LHCN-M2 (cell line): ENCODE results near the gene ALKBH1. TPM values are rescaled to one million over a fixed set of nuclear protein-coding genes. Genes with fewer than 3 reads are reported as not detected.
"Not testable (repeated sequence)": the region's sequence is repeated elsewhere in the genome, so short reads cannot be mapped to it uniquely, and the experiment has no call there.

ENCODE experiments used
- DNase-seq: peaks from one replicate; pipeline ENCODE4 v3.0.0-alpha.2; 2012; ENCODE audit warnings: low read depth
- polyA plus RNA-seq: library from polyadenylated mRNA; unstranded; fragments of >200 nt; gene quantifications from one replicate; pipeline ENCODE4 v1.2.1, GENCODE V29; 2012; ENCODE audit warnings: missing spikeins
- total RNA-seq: library from RNA; depleted of rRNA; stranded (reverse); fragments of >200 nt; gene quantifications from 2 replicates; pipeline ENCODE4 v1.2.3, GENCODE V29; 2014; rRNA removed

The ALKBH1 gene
- 10.6 and 11.3 TPM in 2 replicates for total RNA-seq
- polyA plus RNA-seq: 5.5 TPM

- peak; percentile 82 for DNase-seq
Measured at GRCh38 chr14:77707724-77708408, at the start of gene ALKBH1, which contains the start of gene SLIRP. TSS of gene ALKBH1 (minus strand) at chr14:77708023. CDS start at chr14:77708004, 19 bp downstream. TSS of gene SLIRP (plus strand) at chr14:77708103. CDS start at chr14:77708112, 9 bp downstream.

- no peak for DNase-seq
Measured at GRCh38 chr14:77752799-77753516, 45.1 kb upstream of the ALKBH1 start.

GRCh38 chr14:77752266-77752665 lies 44.4 kb upstream of the ALKBH1 start:
- no peak for DNase-seq

DNA sequence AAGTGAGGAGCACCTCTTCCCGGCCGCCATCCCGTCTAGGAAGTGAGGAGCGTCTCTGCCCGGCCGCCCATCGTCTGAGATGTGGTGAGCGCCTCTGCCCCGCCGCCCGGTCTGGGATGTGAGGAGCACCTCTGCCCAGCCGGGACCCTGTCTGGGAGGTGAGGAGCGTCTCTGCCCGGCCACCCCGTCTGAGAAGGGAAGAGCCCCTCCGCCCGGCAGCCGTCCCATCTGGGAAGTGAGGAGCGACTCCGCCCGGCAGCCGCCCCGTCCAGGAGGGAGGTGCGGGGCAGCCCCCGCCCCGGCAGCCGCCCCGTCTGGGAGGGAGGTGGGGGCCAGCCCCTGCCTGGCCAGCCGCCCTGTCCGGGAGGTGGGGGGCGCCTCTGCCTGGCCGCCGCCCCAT lies 39.6 kb upstream of the ALKBH1 start:
- not testable (repeated sequence) for DNase-seq

DNA sequence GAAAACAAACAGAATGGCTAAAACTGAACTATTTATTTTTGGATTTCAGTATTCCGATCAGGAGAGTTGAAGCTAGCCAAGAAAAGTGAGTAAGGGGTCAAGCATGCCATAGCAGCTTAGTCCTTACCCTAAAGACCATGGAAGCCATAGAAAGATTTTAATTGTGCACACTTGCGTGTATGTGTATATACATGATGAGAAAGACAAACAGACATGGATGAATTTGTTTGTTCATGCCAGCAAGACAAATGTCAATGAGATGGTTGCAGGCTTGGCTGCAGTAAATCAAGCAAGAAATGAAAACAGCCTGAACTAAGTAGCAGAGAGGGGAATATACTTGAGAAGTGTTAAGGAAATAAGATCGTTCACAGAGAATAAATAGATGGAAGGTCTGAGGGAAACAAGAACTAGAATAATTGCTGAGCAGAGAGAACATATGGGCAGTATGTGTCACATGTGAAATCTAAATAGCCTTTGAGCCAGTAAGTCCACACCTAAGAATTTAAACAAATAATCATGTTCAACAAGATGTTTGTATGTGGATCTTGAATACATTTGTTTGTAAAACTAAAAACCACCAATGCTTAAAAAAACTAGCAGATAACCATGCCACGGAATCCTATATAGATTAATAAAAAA lies 38.4 kb upstream of the ALKBH1 start:
- DNase-seq: no peak

GRCh38 chr14:77741438-77741837 lies 33.6 kb upstream of the ALKBH1 start:
- DNase-seq: no peak

DNA sequence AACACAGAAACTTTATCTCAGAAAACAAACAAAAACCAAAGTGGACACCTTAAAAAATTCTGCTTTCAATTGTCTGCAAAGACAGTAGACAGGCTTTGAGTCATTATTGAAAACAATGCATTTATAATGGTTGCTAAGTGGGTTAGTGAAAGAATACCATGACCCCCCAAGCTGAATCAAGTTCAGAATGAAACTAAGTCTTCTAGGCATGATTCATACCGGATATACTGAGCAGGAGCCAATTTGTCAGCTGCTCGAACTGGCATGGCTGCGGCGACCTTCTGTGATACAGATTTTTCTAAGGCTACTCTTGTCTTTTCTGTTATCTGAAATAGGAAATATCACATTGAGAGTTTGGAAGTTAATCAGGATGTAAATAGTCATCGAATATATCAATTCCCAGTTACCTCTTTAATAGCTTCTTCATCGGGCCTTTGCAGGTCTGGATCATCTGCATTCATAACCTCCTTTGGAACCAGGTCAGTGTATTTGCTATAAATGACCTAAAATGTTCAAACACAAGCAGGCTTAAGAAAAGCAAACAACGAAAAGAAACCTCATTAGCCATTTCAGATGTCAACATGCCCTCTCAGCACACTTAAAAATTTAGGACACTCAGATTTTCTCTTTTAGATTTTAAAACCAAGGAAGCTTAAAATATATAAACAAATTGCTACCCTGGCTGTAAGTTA lies 30.9 kb upstream of the ALKBH1 start:
- DNase-seq: peak; percentile 81

DNA sequence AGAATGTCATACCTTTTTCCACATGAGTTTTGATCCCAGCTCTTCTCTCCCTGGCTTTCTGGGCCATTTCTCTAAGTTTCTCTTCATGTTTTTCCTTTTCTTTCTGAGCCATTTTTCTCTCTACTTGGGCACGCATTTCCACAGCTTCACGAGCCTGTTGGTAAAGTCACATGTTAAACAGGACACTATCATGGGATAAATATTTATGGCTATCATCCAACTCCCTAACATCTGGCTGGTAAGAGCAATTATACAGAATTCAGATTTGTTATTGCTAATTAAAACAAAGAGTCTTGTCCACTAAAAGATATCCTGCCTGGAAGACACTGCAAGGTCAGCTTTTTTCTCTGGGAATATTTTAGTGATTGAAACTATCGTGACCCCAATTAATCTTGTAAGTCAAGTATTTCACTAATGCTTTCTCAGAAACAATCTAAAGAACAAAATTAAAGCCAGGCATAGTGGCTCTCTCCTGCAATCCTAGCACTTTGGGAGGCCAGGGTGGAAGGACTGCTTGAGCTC lies 23.2 kb upstream of the ALKBH1 start:
- DNase-seq: no peak

- no peak for DNase-seq
Measured at GRCh38 chr14:77722301-77722700, 14.5 kb upstream of the ALKBH1 start.

DNA sequence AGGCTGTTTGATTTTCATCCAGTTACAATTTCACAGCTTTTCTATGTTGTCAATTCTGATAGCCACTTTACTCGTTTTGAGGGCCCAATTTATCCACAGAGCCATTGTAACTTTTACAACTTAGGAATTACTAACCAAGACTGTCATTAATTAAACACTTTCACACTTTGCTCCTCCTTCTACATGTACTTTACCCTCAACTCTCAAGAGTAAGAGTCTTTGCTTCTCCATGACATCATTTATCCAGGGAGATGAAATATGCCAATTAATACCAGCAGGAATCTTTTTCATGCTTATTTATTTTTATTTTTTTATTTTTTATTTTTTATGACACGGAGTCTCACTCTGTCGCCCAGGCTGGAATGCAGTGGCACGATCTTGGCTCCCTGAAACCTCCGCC lies 13.6 kb upstream of the ALKBH1 start:
- no peak for DNase-seq

DNA sequence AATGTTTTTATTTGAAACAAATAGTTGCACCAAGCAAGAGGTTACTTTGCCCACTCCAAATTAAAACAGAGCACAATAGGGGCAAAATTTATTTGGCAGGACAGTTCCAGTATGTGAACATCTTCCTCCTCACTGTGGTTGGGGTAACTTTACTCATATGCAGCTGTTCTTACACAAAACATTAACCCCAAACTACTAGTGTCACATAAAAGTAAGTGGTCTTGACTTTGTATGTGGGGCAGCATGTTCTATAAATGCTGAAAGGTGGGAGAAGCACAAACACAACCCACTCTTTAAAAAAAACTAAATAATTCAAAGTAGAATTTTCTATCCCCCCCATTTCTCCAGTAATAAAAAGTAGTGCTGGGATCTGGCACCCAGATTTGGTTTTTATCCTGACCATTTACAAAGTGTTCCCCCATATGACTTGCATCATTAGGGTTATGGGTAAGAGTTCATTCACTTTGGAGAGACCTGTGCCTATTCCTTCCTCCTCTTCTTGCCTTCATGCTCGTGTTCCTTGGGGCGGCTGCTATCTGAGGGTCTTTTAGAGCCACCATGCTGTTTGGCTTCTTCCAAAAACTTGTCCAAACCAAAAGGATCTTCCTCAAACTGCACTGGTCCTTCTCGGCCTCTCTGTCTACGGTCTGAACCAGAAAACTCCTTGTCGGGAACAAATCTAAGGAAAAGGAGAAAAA lies 9.9 kb upstream of the ALKBH1 start:
- DNase-seq: no peak

GRCh38 chr14:77714926-77715325 lies 7.1 kb upstream of the ALKBH1 start:
- DNase-seq: no peak

- DNase-seq: no peak
Measured at GRCh38 chr14:77710364-77710763, 2.5 kb upstream of the ALKBH1 start.

DNA sequence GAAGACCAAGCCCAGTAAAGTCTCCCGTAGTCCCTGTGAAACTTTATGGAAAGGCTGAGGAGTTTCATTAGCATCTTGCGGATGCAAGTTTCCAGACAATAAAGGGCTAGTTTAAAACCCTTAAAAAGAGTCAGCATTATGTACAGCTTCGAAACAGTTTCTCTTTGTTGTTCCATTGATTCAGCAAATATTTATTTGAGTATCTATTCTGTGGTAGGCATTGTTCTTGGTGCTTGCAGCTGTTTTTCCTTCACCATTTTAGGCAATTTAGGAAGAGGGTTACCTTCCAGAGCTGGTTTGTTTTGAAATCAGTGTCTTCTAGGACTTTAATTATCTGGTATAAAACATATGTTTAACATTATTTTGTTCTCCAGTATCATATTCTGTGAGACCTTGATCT lies 1.6 kb upstream of the ALKBH1 start:
- no peak for DNase-seq

GRCh38 chr14:77708749-77709148 lies 926 bp upstream of the ALKBH1 start:
- no peak for DNase-seq

DNA sequence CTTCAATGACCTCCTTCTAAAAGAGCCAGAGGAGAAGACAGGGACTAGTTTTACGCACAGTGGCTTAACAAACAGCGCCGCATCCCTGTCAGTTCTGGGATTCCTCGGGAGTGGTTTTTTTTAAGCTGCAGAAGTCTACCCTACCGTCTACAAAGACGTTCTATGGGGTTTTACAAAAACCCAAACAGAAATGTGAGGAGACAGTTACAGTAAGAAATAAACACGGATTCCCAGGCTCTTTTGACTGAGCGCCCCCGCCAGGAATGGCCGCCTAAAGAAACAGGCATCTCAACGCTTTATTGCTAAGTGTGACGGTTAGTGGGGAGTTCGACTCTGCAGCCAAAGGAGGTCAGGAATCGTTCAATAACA lies 484 bp downstream of the ALKBH1 start:
- DNase-seq: peak; percentile 43

- DNase-seq: no peak
Measured at GRCh38 chr14:77691259-77691658, 16.6 kb downstream of the ALKBH1 start.

DNA sequence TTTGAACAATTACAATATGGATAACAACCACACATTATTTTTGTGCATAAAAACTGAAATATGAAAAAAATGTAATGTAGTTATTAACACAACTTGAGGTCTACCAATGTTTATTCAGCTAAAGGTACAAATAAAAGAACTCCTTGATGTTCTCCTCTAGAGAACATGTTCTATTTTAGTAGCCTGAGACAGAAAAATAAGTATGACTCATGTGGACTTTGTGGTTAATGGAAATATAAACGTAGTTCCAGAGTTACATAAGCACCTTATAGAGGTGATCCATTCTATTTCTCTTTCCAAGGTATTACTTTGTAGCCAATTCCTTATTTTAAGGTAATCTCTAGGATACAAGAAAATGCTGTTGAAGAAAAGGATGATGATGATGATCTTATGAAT lies 25.7 kb downstream of the ALKBH1 start:
- peak; percentile 52 for DNase-seq

- peak; percentile 60 for DNase-seq
Measured at GRCh38 chr14:77681196-77682157, 26.3 kb downstream of the ALKBH1 start.

DNA sequence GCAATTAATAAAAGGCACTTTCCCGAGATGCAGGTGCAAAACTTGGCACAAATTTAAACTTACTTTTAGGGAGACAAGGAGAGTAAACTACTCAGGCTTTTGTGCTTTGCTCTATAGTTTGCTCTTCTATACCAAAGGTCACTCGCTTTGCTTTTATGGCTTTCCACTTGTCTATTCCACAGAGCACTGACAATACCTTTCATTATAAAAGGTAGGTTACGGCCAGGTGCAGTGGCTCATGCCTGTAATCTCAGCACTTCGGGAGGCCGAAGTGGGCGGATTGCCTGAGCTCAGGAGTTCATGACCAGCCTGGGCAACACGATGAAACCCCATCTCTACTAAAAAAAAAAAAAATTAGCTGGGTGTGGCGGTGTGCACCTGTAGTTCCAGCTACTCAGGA lies 32.9 kb downstream of the ALKBH1 start:
- DNase-seq: no peak
